Neural cell (in vitro differentiated cells): ENCODE measurements around the gene FYB1. TPM values are rescaled to one million over a fixed set of nuclear protein-coding genes. Genes with fewer than 3 reads are reported as not detected.

Source experiments
- H2AFZ ChIP-seq: fragments of 200-600, 300-800 bp; sonication (generic), shearing (Covaris generic); 2 replicates; pipeline ENCODE4 v1.6.0; 2014; ENCODE audit warnings: low read depth, mild to moderate bottlenecking, antibody characterized with exemption, low read length, moderate library complexity
- H3F3A ChIP-seq: fragments of 200-600 bp; shearing (Covaris generic); 2 replicates; pipeline ENCODE4 v1.6.1; 2016; ENCODE audit warnings: mild to moderate bottlenecking, moderate library complexity, mixed read lengths, antibody characterized with exemption, low read length; ENCODE audit not compliant: insufficient read depth, poor library complexity, severe bottlenecking
- H3K27ac ChIP-seq: fragments of 200-600, 300-800 bp; sonication (generic), shearing (Covaris generic); 2 replicates; pipeline ENCODE4 v1.5.1; 2014; ENCODE audit warnings: mild to moderate bottlenecking, low read length, moderate library complexity
- H3K27me3 ChIP-seq: fragments of 300-800, 200-600 bp; sonication (generic), shearing (Covaris generic); 2 replicates; pipeline ENCODE4 v1.6.0; 2014; ENCODE audit warnings: mild to moderate bottlenecking, low read depth, low read length, moderate library complexity; ENCODE audit not compliant: insufficient read depth
- H3K36me3 ChIP-seq: fragments of 300-800, 200-600 bp; sonication (generic), shearing (Covaris generic); 2 replicates; pipeline ENCODE4 v1.5.1; 2014; ENCODE audit warnings: mild to moderate bottlenecking, antibody characterized with exemption, low read length, moderate library complexity; ENCODE audit not compliant: insufficient read depth
- H3K4me2 ChIP-seq: fragments of 300-800, 200-600 bp; sonication (generic), shearing (Covaris generic); 2 replicates; pipeline ENCODE4 v1.6.0; 2014; ENCODE audit warnings: mild to moderate bottlenecking, low read length
- H3K4me3 ChIP-seq: fragments of 300-800, 200-600 bp; sonication (generic), shearing (Covaris generic); 2 replicates; pipeline ENCODE4 v1.5.1; 2014; ENCODE audit warnings: mild to moderate bottlenecking, low read length, moderate library complexity
- H3K79me2 ChIP-seq: fragments of 200-600 bp; shearing (Covaris generic); replicated peaks from 2 replicates; pipeline ENCODE4 v1.6.0; 2014; ENCODE audit warnings: mild to moderate bottlenecking, low read length, moderate library complexity; ENCODE audit not compliant: insufficient read depth
- H3K9ac ChIP-seq: fragments of 300-800, 200-600 bp; sonication (generic), shearing (Covaris generic); 2 replicates; pipeline ENCODE4 v1.6.1; 2016; ENCODE audit warnings: mild to moderate bottlenecking, low read length, mixed read lengths
- H3K9me2 ChIP-seq: fragments of 200-600 bp; shearing (Covaris generic); 2 replicates; pipeline ENCODE4 v1.6.1; 2016; ENCODE audit warnings: mild to moderate bottlenecking, low read length, mixed read lengths; ENCODE audit not compliant: insufficient read depth
- H3K9me3 ChIP-seq: fragments of 200-600, 300-800 bp; sonication (generic), shearing (Covaris generic); 2 replicates; pipeline ENCODE4 v1.6.1; 2016; ENCODE audit warnings: mild to moderate bottlenecking, mixed run types, low read length, moderate library complexity, mixed read lengths
- H4K20me1 ChIP-seq: fragments of 200-600 bp; shearing (Covaris generic); 2 replicates; pipeline ENCODE4 v1.6.1; 2016; ENCODE audit warnings: mild to moderate bottlenecking, mixed run types; ENCODE audit not compliant: insufficient read depth
- EP300 ChIP-seq: fragments of 450-650 bp; conservative IDR thresholded peaks from 2 replicates; pipeline ENCODE4 v1.6.1; 2014; ENCODE audit warnings: antibody characterized with exemption, mild to moderate bottlenecking, moderate library complexity; ENCODE audit not compliant: poor library complexity, severe bottlenecking
- EZH2 ChIP-seq: fragments of 200-600, 300-800 bp; shearing (Covaris generic), sonication (generic); IDR thresholded peaks from 2 replicates; pipeline ENCODE4 v1.6.1; 2014; ENCODE audit warnings: antibody characterized with exemption, low read length, borderline replicate concordance, mild to moderate bottlenecking; ENCODE audit not compliant: insufficient read depth, poor library complexity, severe bottlenecking
- MXI1 ChIP-seq: fragments of 450-650 bp; conservative IDR thresholded peaks from 2 replicates; pipeline ENCODE4 v1.6.1; 2014; ENCODE audit warnings: antibody characterized with exemption, mild to moderate bottlenecking; ENCODE audit not compliant: poor library complexity, severe bottlenecking
- POLR2AphosphoS5 ChIP-seq: IDR thresholded peaks from 2 replicates; pipeline ENCODE4 v1.6.1; 2012
- RAD21 ChIP-seq: fragments of 450-650 bp; conservative IDR thresholded peaks from 2 replicates; pipeline ENCODE4 v1.6.1; 2014; ENCODE audit warnings: antibody characterized with exemption, mild to moderate bottlenecking, moderate library complexity
- SMC3 ChIP-seq: fragments of 450-650 bp; conservative IDR thresholded peaks from 2 replicates; pipeline ENCODE4 v1.6.1; 2014; ENCODE audit warnings: antibody characterized with exemption, mild to moderate bottlenecking, moderate library complexity; ENCODE audit not compliant: poor library complexity
- TAF1 ChIP-seq: IDR thresholded peaks from 2 replicates; pipeline ENCODE4 v1.6.1; 2012; ENCODE audit warnings: low read depth
- polyA plus RNA-seq: library from polyadenylated mRNA; depleted of rRNA; stranded (reverse); fragments of >200 nt; gene quantifications from 2 replicates; pipeline ENCODE4 v1.2.3, GENCODE V29; 2014
- TF ChIP-seq, protein P1 (sequence below): IDR thresholded peaks from 2 replicates; pipeline ENCODE4 v1.6.1; 2012; ENCODE audit warnings: borderline replicate concordance
- TF ChIP-seq, protein P2 (sequence below): fragments of 450-650 bp; IDR thresholded peaks from 2 replicates; pipeline ENCODE4 v1.5.1; 2014; ENCODE audit warnings: antibody characterized with exemption, mild to moderate bottlenecking, moderate library complexity; ENCODE audit not compliant: poor library complexity, severe bottlenecking

FYB1 gene
- polyA plus RNA-seq, 1 donor from 2014 or later: not detected

DNA sequence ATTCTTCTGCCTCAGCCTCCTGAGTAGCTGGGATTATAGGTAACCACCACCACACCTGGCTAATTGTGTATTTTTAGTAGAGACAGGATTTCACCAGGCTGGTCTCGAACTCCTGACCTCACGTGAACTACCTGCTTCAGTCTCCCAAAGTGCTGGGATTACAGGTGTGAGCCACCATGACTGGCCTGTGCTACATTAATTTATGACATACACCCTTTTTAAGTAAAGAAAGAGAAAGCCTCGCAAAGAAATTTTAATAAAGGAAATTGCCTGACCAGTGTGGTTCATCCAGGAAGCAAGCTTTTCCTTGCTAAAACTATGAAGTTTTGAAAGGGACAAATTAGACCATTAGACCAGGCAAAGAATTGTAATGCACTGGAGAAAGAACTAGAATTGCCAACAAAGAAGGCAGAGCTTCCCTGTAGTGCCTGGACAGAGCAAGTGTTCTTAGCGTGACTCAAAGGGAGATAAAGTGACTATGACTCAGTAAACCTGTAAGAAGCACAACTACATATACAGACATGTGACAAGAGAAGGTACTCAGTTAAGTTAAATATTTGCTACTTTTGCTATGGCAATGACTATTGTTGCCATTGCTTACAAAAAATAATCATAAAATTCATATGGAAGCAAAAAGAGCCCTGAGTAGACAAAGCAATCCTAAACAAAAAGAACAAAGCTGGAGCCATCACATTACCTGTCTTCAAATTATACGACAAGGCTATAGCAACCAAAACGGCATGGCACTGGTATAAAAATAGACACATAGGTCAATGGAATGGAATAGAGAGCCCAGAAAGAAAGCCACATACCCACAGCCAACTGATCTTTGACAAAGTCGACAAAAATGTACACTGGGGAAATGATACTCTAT lies 54.6 kb downstream of the FYB1 start:
- Histone ChIP-seq H3K4me3 (no peak overlapping the region), H3K36me3 (no peaks in the 10 kb centered on the region), H3K9me3 (no peaks in the 10 kb centered on the region), H2AFZ (no peak overlapping the region), H3F3A (no peaks in the 10 kb centered on the region), H3K4me2 (no peak overlapping the region), H4K20me1 (no peaks in the 10 kb centered on the region), H3K27me3 (no peaks in the 10 kb centered on the region), H3K27ac (no peak overlapping the region), H3K9me2 (no peaks in the 10 kb centered on the region), H3K9ac (no peak overlapping the region), H3K79me2 (no peaks in the 10 kb centered on the region)
- TF ChIP-seq RAD21: no peak
- no peak for TF ChIP-seq POLR2AphosphoS5
- TF ChIP-seq EP300: no peak
- TF ChIP-seq, protein P1, sequence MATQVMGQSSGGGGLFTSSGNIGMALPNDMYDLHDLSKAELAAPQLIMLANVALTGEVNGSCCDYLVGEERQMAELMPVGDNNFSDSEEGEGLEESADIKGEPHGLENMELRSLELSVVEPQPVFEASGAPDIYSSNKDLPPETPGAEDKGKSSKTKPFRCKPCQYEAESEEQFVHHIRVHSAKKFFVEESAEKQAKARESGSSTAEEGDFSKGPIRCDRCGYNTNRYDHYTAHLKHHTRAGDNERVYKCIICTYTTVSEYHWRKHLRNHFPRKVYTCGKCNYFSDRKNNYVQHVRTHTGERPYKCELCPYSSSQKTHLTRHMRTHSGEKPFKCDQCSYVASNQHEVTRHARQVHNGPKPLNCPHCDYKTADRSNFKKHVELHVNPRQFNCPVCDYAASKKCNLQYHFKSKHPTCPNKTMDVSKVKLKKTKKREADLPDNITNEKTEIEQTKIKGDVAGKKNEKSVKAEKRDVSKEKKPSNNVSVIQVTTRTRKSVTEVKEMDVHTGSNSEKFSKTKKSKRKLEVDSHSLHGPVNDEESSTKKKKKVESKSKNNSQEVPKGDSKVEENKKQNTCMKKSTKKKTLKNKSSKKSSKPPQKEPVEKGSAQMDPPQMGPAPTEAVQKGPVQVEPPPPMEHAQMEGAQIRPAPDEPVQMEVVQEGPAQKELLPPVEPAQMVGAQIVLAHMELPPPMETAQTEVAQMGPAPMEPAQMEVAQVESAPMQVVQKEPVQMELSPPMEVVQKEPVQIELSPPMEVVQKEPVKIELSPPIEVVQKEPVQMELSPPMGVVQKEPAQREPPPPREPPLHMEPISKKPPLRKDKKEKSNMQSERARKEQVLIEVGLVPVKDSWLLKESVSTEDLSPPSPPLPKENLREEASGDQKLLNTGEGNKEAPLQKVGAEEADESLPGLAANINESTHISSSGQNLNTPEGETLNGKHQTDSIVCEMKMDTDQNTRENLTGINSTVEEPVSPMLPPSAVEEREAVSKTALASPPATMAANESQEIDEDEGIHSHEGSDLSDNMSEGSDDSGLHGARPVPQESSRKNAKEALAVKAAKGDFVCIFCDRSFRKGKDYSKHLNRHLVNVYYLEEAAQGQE: no peak
- TF ChIP-seq MXI1: no peak
- no peak for TF ChIP-seq EZH2
- TF ChIP-seq SMC3: no peak
- TF ChIP-seq TAF1: no peak
- TF ChIP-seq, protein P2, sequence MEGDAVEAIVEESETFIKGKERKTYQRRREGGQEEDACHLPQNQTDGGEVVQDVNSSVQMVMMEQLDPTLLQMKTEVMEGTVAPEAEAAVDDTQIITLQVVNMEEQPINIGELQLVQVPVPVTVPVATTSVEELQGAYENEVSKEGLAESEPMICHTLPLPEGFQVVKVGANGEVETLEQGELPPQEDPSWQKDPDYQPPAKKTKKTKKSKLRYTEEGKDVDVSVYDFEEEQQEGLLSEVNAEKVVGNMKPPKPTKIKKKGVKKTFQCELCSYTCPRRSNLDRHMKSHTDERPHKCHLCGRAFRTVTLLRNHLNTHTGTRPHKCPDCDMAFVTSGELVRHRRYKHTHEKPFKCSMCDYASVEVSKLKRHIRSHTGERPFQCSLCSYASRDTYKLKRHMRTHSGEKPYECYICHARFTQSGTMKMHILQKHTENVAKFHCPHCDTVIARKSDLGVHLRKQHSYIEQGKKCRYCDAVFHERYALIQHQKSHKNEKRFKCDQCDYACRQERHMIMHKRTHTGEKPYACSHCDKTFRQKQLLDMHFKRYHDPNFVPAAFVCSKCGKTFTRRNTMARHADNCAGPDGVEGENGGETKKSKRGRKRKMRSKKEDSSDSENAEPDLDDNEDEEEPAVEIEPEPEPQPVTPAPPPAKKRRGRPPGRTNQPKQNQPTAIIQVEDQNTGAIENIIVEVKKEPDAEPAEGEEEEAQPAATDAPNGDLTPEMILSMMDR: no peak

DNA sequence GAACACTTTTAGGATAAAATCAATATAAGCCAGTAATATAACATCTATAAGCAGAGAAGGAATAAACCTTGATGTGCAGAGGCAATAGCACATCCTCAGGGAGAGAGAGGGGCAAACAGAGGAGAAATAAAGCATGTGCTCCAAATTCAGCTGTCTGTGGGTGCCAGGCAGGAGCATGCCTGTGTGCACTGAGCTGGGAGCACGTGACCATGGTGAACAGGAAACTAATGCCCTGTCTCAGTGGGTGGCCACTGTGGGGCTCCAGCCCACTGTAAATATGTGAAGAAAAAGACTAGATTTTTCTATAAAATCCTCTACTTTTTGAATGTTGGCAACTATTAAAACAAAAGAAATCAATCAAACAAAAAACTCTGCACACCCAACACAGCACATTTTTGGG lies 55.3 kb downstream of the FYB1 start:
- Histone ChIP-seq H3K4me2 (no peak overlapping the region), H3K9me2 (no peaks in the 10 kb centered on the region), H3K79me2 (no peaks in the 10 kb centered on the region), H3K27me3 (no peaks in the 10 kb centered on the region), H3K36me3 (no peaks in the 10 kb centered on the region), H3K4me3 (no peak overlapping the region), H2AFZ (no peak overlapping the region), H3F3A (no peaks in the 10 kb centered on the region), H3K9me3 (no peaks in the 10 kb centered on the region), H4K20me1 (no peaks in the 10 kb centered on the region), H3K27ac (no peak overlapping the region), H3K9ac (no peak overlapping the region)
- no peak for TF ChIP-seq EP300
- TF ChIP-seq TAF1: no peak
- TF ChIP-seq, protein P1: no peak
- TF ChIP-seq EZH2: no peak
- no peak for TF ChIP-seq POLR2AphosphoS5
- no peak for TF ChIP-seq SMC3
